Gastrocnemius medialis (tissue), 4 donors: ENCODE data around the gene TGFB1.

Experiments used
- POLR2A ChIP-seq, 2 donors: fragments of 450-650 bp; IDR thresholded peaks; one replicate each; pipeline ENCODE4 v1.6.1; 2017; ENCODE audit warnings: antibody characterized with exemption in 2 of 2, mild to moderate bottlenecking in 2 of 2, moderate library complexity in 2 of 2
- TF ChIP-seq, protein P1 (sequence below), 5 experiments: fragments of 450-650 bp in 3 of 5; fragments of 200-600 bp in 2 of 5; sonication (generic) in 2 of 5; IDR thresholded peaks in 4 of 5; conservative IDR thresholded peaks in 1 of 5; 1 replicate in 4 of 5; 2 replicates in 1 of 5; pipeline ENCODE4 v1.5.1; 2016 to 2019; ENCODE audit warnings: antibody characterized with exemption in 5 of 5, mild to moderate bottlenecking in 3 of 5, moderate library complexity in 3 of 5

DNA sequence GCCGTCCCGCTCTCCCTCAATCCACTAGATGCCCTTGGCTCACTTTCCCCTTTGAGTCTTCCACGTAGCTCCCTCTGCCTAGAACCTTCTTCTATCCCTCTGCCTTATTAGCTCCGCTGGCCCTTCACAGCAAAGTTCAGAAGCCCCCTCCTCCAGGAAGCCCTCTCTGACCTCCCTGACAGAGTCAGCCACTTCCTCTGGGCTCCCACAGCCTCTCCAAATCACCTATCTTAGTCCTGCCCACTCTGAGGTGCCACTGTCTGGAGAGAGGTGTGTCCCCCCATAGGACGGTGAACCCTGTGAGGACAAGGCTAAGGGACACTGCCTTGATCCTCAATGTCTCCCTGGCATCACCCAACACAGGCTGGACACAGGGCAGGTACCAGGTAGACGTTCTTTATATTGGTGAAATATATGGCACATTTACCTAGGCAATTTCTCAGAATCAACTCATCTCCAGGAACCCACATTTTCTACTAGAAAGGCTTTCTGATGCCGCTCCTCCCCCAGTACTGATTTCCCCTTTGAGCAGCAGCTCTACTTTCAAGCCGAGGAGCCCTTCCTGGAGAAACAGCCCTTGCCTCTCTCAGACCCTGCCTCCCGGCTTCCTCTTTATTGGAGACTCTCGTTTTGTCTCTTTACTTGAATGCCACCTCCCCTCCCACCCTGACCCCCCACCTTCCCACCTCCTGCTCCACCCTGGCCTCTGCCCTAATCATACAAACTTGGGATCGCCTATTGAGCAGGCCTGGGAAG, 3.4 kb upstream of the TGFB1 start:
- TF ChIP-seq, protein P1, sequence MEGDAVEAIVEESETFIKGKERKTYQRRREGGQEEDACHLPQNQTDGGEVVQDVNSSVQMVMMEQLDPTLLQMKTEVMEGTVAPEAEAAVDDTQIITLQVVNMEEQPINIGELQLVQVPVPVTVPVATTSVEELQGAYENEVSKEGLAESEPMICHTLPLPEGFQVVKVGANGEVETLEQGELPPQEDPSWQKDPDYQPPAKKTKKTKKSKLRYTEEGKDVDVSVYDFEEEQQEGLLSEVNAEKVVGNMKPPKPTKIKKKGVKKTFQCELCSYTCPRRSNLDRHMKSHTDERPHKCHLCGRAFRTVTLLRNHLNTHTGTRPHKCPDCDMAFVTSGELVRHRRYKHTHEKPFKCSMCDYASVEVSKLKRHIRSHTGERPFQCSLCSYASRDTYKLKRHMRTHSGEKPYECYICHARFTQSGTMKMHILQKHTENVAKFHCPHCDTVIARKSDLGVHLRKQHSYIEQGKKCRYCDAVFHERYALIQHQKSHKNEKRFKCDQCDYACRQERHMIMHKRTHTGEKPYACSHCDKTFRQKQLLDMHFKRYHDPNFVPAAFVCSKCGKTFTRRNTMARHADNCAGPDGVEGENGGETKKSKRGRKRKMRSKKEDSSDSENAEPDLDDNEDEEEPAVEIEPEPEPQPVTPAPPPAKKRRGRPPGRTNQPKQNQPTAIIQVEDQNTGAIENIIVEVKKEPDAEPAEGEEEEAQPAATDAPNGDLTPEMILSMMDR (IDR thresholded peaks at IDR 0.05 in 4 of 5, conservative IDR thresholded peaks at IDR 0.05 in 1 of 5): no peak
- TF ChIP-seq POLR2A (IDR thresholded peaks at IDR 0.05): no peak
